NCI-H748 treated with DMSO at 0.1 percent for 48 hours (cell line): ENCODE measurements around the gene AKR1C1.
"Not testable (repeated sequence)": the region's sequence is repeated elsewhere in the genome, so short reads cannot be mapped to it uniquely, and the experiment has no call there.

Experiments
- DNase-seq: peaks from one replicate; lab custom pipeline; 2025; lab: John Stamatoyannopoulos, UW

AKR1C1 gene

DNA sequence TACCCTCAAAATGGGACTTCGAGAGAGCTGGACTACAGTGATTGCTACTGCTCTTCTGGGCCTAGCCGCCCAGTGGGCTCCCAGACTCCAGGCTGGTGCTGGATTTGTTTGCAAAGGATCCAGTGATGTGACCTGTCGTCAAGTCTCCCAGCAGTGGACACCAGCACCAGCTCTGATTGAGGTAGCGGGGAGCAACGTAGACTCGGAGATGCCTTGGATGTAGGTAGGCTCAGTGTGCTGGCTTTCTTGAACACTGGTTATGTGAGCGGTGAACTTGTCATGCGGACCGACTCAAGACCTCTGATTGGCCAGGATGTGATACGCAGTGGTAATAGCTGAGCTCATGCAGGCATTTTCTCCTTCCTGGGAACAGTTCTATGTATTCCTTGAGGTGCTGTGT lies 21.0 kb downstream of the AKR1C1 start:
- no peak for DNase-seq

DNA sequence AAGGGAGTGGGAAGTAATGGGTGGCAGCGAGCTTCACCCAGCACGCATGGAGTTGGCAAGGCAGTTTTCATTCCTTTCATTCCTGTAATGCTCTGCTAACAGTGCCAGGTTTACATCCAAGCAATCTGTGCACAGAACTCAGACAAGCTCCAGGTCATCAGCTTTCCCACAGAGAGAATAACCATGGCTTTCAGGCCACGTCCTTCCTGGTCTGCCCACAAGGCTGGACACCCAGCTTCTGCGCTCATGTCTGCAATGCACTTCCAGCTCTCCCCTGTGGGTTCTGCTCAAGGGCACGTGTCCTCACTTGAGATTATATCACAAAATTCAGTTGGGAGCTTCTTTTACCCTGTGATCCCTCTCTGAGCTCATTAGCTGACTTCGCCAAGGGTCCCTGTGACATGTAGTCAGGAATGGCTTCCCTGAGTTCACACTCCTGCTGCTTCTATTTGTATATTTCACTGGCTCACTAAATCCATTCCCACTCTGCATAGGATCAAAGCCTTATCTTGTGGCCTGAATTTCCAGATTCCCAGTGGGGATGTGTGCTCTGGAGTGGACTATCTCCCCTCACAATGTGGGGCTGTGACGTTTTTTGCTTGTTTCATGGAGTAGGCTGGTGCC lies 21.9 kb downstream of the AKR1C1 start:
- DNase-seq: no peak

DNA sequence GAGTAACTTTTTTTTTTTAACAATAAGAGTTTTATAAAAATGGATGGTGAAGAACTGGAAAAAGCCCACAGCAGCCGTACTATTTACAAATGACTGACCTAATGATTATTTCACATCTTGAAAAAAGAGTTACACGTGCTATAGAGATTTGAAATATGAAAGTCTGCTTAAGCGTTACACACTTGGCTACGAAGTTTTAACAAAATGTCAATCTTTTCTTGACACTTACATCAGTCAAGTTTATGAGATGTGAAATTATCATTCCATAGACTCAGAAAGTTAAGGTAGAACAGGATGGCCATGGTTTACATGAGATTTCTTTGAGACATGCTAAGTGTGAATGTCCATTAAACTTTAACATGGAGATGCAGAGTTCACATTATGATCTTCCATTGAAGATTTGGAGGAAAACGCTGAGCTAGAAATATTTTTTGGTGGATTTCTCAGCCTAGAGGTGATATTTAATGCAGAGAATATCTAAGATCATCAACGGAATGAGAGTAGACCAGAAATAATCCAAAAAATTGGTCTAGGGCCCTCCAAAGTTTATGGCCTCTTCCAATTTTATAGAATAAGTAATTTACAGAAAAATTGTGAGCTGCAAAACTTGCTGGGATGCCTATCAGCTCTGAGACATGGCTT lies 24.9 kb downstream of the AKR1C1 start:
- not testable (repeated sequence) for DNase-seq

DNA sequence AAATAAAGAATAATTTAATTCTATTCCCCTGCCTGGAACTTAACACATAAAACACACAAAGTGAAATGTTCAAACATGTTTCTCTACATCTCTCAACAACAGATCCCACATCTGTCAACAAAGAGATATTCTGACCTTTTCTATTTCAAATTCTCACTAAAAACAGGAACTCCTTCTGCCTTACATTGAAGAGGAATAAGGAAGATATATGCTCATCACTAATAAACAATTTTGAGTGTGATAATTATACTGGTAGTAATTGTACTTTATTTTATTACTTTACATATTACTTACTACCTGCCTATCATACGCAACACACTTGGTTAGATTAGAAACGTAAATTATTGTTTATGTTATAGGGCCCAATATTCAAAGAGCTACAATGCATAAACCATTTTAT lies 27.0 kb downstream of the AKR1C1 start:
- no peak for DNase-seq

DNA sequence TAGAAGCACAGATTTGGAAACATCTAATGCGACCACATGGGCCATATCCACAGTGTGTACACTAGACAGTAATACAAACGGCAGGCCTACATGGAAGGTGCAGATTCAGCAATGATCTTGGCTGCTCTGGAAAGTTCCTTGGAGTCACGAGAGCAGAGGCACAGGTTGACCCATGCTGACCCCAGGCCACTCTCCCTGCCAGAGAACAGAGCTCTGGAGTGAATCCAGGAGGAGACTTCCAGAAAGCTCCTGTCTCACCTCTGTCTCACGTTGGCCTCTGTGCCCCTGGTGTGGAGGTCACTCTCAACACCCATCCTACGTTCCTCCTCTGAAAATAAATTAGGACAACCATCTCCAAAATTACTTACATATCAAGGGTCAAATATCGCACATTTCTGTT lies 28.2 kb downstream of the AKR1C1 start:
- DNase-seq: not testable (repeated sequence)

DNA sequence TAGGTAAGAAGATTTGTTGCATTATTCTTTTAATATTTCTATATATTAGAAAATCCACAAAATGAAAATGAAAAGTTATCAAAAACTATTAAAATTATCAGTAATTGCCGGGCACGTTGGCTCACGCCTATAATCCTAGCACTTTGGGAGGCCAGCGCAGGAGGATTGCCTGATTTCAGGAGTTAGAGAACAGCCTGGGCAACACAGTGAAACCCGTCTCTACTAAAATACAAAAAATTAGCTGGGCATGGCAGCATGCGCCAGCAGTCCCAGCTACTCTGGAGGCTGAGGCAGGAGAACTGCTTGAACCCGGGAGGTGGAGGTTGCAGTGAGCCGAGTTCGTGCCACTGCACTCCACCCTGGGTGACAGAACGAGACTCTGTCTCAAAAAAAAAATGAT lies 29.3 kb downstream of the AKR1C1 start:
- DNase-seq: not testable (repeated sequence)

DNA sequence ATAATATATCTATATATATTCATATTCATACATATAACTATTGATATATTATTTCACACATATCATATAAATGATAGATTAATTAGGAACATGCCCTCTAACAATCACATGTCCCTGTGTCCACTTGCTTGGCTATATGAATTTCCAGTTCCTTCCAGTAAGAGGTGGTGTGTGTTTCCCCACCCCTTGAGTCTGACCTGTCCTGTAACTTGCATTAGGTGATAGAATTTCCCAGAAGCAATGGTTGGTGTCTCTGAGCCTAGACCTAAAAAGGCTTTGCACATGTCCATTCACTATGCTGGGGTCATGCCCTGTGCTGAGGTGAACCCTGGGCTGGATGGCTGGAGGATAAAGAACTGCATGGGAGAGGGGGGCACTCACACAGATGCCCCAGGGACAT lies 31.0 kb downstream of the AKR1C1 start:
- not testable (repeated sequence) for DNase-seq

GRCh38 chr10:4998671-4999070 lies 35.5 kb downstream of the AKR1C1 start:
- no peak for DNase-seq

DNA sequence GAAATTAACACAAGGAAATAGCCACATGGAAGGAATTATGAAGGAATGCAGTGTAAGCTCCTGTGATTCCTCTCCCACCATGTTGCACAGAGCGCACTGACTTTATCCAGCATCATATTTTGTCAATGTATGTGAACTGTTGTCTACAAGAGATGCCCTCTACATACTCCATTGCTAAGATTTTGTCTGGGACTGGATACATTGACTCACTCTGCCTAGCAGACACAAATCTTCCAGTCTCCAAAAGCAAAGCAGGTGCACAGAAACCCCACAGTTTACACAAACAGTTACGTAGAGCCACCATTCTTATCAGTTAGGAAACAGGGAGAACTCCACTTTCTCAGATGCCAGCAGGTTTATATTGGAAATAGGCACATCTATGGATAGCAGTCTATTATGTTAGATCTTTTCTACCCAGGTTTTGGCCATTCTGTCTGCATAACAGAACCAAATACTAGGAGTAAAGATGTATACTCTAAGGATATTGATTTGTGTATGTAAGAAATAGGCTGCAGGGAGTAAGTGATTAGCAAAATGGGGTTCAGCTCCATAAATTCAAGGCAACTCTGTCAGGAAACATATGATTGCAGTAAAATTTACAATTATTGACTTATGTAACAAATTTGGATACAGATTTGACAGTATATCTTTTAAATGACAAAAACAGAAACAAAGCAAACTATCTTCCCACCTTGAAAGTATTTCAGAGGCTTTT lies 39.0 kb downstream of the AKR1C1 start:
- no peak for DNase-seq

GRCh38 chr10:5003127-5004029 lies 40.2 kb downstream of the AKR1C1 start, which contains the start of gene AKR1C2:
AKR1C2 (minus strand) TSS chr10:5003857; CDS start chr10:5003835, 22 bp downstream.
- peak; percentile 33 for DNase-seq

DNA sequence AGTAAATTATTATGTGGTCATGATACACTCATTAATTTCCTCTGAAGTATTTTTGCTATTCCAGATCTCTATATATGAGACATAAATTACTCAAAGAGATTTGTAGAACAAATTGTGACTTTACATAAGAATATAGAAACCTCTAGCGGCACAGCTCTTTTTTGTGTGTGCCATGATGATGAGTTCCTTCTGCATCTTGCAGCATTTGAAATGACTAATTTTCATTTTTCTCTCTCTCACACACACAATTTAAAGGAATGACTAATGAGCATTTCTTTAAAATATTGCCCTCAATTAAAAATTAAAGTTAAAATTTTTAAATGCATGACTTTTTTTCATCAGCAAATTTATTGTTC lies 40.8 kb downstream of the AKR1C1 start:
- DNase-seq: not testable (repeated sequence)

GRCh38 chr10:5004501-5004900 lies 41.3 kb downstream of the AKR1C1 start:
- DNase-seq: not testable (repeated sequence)

GRCh38 chr10:5008857-5009548 lies 45.8 kb downstream of the AKR1C1 start:
- DNase-seq: peak; percentile 39

- not testable (repeated sequence) for DNase-seq
These were observed 46.8 kb downstream of the AKR1C1 start for GRCh38 chr10:5010043-5010442.

GRCh38 chr10:5011392-5011791 lies 48.2 kb downstream of the AKR1C1 start:
- not testable (repeated sequence) for DNase-seq

DNA sequence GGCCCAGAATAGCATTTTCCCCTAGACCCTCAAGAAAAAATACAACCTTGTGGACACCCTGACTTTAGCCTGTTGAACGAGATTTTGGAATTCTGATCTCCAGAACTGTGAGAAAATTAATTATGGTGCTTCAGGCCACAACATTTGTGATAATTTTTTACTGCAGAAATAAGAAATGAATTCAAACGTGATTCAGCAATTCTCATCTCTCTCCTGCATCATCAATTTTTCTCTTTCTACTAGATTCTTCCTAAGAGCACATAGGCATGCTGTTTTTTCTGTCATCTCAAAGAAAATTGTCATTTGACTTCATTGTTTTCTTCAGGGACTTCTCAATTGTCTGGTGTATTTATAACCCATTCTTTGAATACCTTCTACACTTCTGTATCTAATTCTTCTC lies 49.4 kb downstream of the AKR1C1 start:
- no peak for DNase-seq

- no peak for DNase-seq
These were observed 50.2 kb downstream of the AKR1C1 start for GRCh38 chr10:5013385-5013784.

- DNase-seq: not testable (repeated sequence)
These were observed 51.1 kb downstream of the AKR1C1 start for GRCh38 chr10:5014200-5014910.

DNA sequence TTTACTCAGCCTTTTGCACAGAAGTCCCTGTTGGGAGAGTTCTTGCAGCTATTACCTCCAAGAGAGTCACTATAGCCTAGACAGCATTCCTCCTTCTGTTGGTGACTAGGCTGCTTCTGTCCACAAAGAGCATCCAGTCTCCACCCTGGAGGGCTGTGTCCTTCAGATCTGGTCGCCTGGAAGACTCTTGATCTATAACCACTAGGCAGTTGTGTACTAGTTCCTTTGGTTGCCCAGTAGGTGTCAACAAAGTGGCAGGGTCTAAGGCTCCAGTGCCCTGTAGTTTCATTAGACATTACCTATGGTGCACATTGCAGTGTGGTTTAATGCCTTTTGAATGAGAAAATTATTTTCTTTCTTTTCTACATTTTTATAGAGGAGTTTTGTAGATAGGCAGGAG lies 51.7 kb downstream of the AKR1C1 start:
- no peak for DNase-seq

GRCh38 chr10:5018134-5018533 lies 54.9 kb downstream of the AKR1C1 start:
- DNase-seq: no peak
